Measurements from ENCODE around the gene FOXN3. TPM values are rescaled to one million over a fixed set of nuclear protein-coding genes. Genes with fewer than 3 reads are reported as not detected.

FOXN3 gene
- total RNA-seq, 2 experiments from 2014 or later = 124 to 127 TPM

DNA sequence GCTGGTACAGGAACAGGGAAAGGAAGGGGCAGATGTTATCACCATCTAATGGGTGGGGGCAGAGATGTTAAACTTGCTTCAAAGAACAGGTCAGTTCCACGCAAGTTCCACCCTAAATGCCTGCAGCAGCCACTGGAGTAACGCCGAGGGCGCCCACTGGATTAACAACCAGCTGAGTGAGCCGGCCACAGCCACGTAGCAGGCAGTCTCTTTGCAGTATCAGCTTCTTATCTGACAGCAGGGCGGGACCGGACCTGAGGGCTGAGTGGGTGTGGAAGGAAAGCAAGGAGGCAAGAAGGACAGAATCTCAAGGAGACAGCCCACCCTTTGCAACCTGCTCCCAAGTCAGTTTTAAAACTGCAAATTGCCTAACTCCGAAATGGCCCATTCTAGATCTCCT is 38.4 kb upstream of the FOXN3 start:
- H3K27ac Mint-ChIP-seq = no peak overlapping the region
- ATAC-seq (ENCODE audit: poor library complexity) (no peak), DNase-seq (no peak)
- Histone ChIP-seq H3K27me3 (ENCODE audit: control insufficient read depth in 1 of 2, insufficient read depth in 2 of 2, low read length in 2 of 2) (no peaks in the 10 kb centered on the region), H3K27ac (ENCODE audit: low read depth in 1 of 2, low read length in 2 of 2) (no peak overlapping the region), H3K4me1 (ENCODE audit: insufficient read depth, low read length) (peaks cover 7% of the 10 kb centered on the region), H3K9me3 (ENCODE audit: control insufficient read depth in 1 of 2, insufficient read depth in 1 of 2, low read length in 2 of 2) (no peaks in the 10 kb centered on the region), H3K4me3 (ENCODE audit: low read length) (no peak overlapping the region), H3K36me3 (ENCODE audit: insufficient read depth, low read length) (peaks cover 12% of the 10 kb centered on the region)
- TF ChIP-seq, protein P1, sequence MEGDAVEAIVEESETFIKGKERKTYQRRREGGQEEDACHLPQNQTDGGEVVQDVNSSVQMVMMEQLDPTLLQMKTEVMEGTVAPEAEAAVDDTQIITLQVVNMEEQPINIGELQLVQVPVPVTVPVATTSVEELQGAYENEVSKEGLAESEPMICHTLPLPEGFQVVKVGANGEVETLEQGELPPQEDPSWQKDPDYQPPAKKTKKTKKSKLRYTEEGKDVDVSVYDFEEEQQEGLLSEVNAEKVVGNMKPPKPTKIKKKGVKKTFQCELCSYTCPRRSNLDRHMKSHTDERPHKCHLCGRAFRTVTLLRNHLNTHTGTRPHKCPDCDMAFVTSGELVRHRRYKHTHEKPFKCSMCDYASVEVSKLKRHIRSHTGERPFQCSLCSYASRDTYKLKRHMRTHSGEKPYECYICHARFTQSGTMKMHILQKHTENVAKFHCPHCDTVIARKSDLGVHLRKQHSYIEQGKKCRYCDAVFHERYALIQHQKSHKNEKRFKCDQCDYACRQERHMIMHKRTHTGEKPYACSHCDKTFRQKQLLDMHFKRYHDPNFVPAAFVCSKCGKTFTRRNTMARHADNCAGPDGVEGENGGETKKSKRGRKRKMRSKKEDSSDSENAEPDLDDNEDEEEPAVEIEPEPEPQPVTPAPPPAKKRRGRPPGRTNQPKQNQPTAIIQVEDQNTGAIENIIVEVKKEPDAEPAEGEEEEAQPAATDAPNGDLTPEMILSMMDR (IDR thresholded peaks at IDR 0.05) = no peak
- H3K9me3 Mint-ChIP-seq = no peaks in the 10 kb centered on the region
- H3K27me3 Mint-ChIP-seq = no peaks in the 10 kb centered on the region
- POLR2A ChIA-PET = no interaction called here
- peaks cover 31% of the 10 kb centered on the region for H3K36me3 Mint-ChIP-seq (ENCODE audit: low read depth)
- CTCF ChIA-PET = interaction anchor here (0.7 kb wide), 1 partner anchor 87 kb away, joined by 4 read pairs; no protein-coding TSS in a partner anchor
- H3K4me3 Mint-ChIP-seq = no peak overlapping the region
- H3K4me1 Mint-ChIP-seq (ENCODE audit: low read depth) = peaks cover 45% of the 10 kb centered on the region
- intact Hi-C loops (cut with DNase I, micrococcal nuclease) = no loop called here

DNA sequence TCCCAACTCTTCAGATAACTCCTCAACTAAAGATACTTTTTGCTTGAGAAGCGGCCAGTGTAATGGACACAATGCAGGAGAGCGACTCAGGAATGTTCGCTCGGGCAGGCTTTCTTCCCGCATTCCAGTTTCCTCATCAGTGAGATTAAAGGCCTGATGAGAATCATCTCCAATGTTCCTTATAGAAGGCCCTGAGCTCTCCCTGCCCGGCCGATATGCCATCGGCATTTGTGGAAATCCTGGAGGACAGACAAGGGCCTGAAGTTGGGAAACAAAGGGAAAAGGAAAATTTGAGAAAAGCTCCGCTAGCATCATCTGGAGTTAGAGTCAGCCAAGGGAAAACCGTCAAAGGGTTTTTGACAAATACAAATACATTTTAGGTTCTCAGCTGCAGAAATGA is 38.0 kb upstream of the FOXN3 start:
- peaks cover 7% of the 10 kb centered on the region for H3K4me1 ChIP-seq (ENCODE audit: insufficient read depth, low read length)
- ChIA-PET POLR2A (no interaction called here), CTCF (no interaction called here)
- TF ChIP-seq, protein P1 (IDR thresholded peaks at IDR 0.05) = no peak
- peaks cover 8% of the 10 kb centered on the region for H3K36me3 ChIP-seq (ENCODE audit: insufficient read depth, low read length)
- ATAC-seq (ENCODE audit: poor library complexity) = no peak
- Mint-ChIP-seq H3K9me3 (no peaks in the 10 kb centered on the region), H3K4me3 (no peak overlapping the region), H3K36me3 (ENCODE audit: low read depth) (peaks cover 27% of the 10 kb centered on the region), H3K4me1 (ENCODE audit: low read depth) (peaks cover 45% of the 10 kb centered on the region), H3K27me3 (no peaks in the 10 kb centered on the region), H3K27ac (no peak overlapping the region)
- H3K27ac ChIP-seq (ENCODE audit: low read depth in 1 of 2, low read length in 2 of 2) = no peak overlapping the region
- intact Hi-C loops (cut with DNase I, micrococcal nuclease) = no loop called here
- DNase-seq = no peak
- no peaks in the 10 kb centered on the region for H3K27me3 ChIP-seq (ENCODE audit: control insufficient read depth in 1 of 2, insufficient read depth in 2 of 2, low read length in 2 of 2)
- H3K9me3 ChIP-seq (ENCODE audit: control insufficient read depth in 1 of 2, insufficient read depth in 1 of 2, low read length in 2 of 2) = no peaks in the 10 kb centered on the region
- no peak overlapping the region for H3K4me3 ChIP-seq (ENCODE audit: low read length)

DNA sequence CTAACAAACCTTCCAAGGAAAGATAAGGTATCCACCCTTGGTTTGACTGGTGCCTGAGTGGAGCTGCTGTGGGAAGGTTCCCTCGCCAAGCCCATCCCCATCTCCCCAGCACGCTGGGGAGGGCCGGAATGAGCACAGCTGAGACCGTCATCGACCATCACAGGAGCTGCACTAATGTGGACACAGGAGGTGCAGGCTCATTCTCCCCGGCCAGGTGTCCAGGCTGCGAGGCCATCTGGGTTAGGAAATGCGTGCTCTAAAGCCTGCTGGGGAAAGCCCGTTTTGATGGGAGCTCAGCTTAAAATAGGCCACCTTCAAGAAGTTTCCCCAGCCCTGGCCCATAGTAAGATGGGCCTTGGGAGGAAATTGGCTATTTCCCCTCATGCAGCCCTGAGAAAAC is 35.2 kb upstream of the FOXN3 start:
- Mint-ChIP-seq H3K27ac (no peak overlapping the region), H3K27me3 (no peaks in the 10 kb centered on the region), H3K36me3 (ENCODE audit: low read depth) (peaks cover 27% of the 10 kb centered on the region), H3K9me3 (no peaks in the 10 kb centered on the region), H3K4me3 (no peak overlapping the region), H3K4me1 (ENCODE audit: low read depth) (peaks cover 51% of the 10 kb centered on the region)
- no peak for ATAC-seq (ENCODE audit: poor library complexity)
- CTCF ChIA-PET = no interaction called here
- no peak for DNase-seq
- H3K36me3 ChIP-seq (ENCODE audit: insufficient read depth, low read length) = peaks cover 8% of the 10 kb centered on the region
- POLR2A ChIA-PET = no interaction called here
- H3K27ac ChIP-seq (ENCODE audit: low read depth in 1 of 2, low read length in 2 of 2) = no peak overlapping the region
- no peaks in the 10 kb centered on the region for H3K27me3 ChIP-seq (ENCODE audit: control insufficient read depth in 1 of 2, insufficient read depth in 2 of 2, low read length in 2 of 2)
- H3K9me3 ChIP-seq (ENCODE audit: control insufficient read depth in 1 of 2, insufficient read depth in 1 of 2, low read length in 2 of 2) = no peaks in the 10 kb centered on the region
- peaks cover 15% of the 10 kb centered on the region for H3K4me1 ChIP-seq (ENCODE audit: insufficient read depth, low read length)
- intact Hi-C loops (cut with DNase I, micrococcal nuclease) = no loop called here
- TF ChIP-seq, protein P1 (IDR thresholded peaks at IDR 0.05) = no peak
- no peak overlapping the region for H3K4me3 ChIP-seq (ENCODE audit: low read length)
